Tibial nerve (tissue), 3 donors: ENCODE data around the gene TMEM132D.

Experiments
- POLR2A ChIP-seq, 2 donors: fragments of 450-650 bp; IDR thresholded peaks; one replicate each; pipeline ENCODE4 v1.6.1; 2017; ENCODE audit warnings: antibody characterized with exemption in 2 of 2, mild to moderate bottlenecking in 2 of 2, moderate library complexity in 2 of 2
- TF ChIP-seq, protein P1 (sequence below), 5 experiments: fragments of 200-600 bp in 3 of 5; fragments of 450-650 bp in 2 of 5; sonication (generic) in 3 of 5; IDR thresholded peaks; one replicate each; pipeline ENCODE4 v1.5.1; 2016 to 2019; ENCODE audit warnings: antibody characterized with exemption in 5 of 5, mild to moderate bottlenecking in 3 of 5, moderate library complexity in 2 of 5

DNA sequence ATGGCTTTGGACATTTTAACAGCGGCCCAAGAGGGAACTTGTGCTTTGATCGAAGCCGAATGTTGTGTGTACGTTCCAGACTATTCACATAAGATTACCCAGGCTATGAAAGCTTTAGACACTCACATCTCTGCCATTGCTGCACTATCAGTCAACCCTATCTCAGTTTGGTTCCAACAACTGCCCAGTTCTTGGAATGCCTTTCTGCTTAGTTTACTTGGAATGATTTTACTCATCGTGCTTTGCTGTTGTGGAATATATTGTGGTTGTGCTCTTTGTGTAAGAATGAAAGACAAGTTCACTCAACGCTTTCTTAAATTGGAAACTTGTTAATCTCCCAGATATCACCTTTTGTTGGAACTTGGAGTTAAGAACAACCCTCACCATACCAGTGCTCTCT, 552.3 kb downstream of the TMEM132D start:
- TF ChIP-seq, protein P1, sequence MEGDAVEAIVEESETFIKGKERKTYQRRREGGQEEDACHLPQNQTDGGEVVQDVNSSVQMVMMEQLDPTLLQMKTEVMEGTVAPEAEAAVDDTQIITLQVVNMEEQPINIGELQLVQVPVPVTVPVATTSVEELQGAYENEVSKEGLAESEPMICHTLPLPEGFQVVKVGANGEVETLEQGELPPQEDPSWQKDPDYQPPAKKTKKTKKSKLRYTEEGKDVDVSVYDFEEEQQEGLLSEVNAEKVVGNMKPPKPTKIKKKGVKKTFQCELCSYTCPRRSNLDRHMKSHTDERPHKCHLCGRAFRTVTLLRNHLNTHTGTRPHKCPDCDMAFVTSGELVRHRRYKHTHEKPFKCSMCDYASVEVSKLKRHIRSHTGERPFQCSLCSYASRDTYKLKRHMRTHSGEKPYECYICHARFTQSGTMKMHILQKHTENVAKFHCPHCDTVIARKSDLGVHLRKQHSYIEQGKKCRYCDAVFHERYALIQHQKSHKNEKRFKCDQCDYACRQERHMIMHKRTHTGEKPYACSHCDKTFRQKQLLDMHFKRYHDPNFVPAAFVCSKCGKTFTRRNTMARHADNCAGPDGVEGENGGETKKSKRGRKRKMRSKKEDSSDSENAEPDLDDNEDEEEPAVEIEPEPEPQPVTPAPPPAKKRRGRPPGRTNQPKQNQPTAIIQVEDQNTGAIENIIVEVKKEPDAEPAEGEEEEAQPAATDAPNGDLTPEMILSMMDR (IDR thresholded peaks at IDR 0.05), result no peak
- no peak for TF ChIP-seq POLR2A (IDR thresholded peaks at IDR 0.05)
